Tibial nerve (tissue), 3 donors: Measurements from ENCODE around the gene PRKCH.

Experiments used
- CTCF ChIP-seq, 5 experiments: fragments of 200-600 bp in 3 of 5; fragments of 450-650 bp in 2 of 5; sonication (generic) in 3 of 5; IDR thresholded peaks; one replicate each; pipeline ENCODE4 v1.5.1; 2016 to 2019; ENCODE audit warnings: antibody characterized with exemption in 5 of 5, mild to moderate bottlenecking in 3 of 5, moderate library complexity in 2 of 5
- POLR2A ChIP-seq, 2 donors: fragments of 450-650 bp; IDR thresholded peaks; one replicate each; pipeline ENCODE4 v1.6.1; 2017; ENCODE audit warnings: antibody characterized with exemption in 2 of 2, mild to moderate bottlenecking in 2 of 2, moderate library complexity in 2 of 2

DNA sequence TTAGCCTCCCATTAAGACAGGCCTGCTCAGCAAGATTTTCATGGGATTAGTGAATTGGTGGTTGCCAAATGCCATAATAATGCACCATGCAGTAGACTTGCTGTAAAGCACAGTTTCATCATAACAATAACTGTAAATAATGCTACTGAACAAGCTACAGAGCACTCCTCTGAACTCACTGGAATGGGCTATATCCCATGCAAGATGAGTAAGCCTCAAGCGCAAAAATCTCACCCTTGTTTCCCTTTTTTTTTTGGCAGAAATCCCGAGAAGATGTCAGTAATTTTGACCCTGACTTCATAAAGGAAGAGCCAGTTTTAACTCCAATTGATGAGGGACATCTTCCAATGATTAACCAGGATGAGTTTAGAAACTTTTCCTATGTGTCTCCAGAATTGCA, 228.0 kb downstream of the PRKCH start:
- TF ChIP-seq CTCF (IDR thresholded peaks at IDR 0.05) (no peak), POLR2A (IDR thresholded peaks at IDR 0.05) (no peak)
